Retinal pigment epithelial cell (primary cell): Measurements from ENCODE around the gene ITGA6.
A peak's percentile ranks its signal among the peaks of the same experiment; 100 is the strongest.

Experiments used
- DNase-seq: peaks from one replicate; pipeline ENCODE4 v3.0.0-alpha.2; 2010; ENCODE audit warnings: low read depth
- H3K4me3 ChIP-seq: 2 replicates; pipeline ENCODE4 v1.5.1; 2011; ENCODE audit warnings: mild to moderate bottlenecking, low read length, control low read depth, moderate library complexity
- TF ChIP-seq, protein P1 (sequence below): conservative IDR thresholded peaks from 2 replicates; pipeline ENCODE4 v1.5.1; 2011; ENCODE audit warnings: low read depth, low read length, control low read depth, inconsistent platforms

The ITGA6 gene

DNA sequence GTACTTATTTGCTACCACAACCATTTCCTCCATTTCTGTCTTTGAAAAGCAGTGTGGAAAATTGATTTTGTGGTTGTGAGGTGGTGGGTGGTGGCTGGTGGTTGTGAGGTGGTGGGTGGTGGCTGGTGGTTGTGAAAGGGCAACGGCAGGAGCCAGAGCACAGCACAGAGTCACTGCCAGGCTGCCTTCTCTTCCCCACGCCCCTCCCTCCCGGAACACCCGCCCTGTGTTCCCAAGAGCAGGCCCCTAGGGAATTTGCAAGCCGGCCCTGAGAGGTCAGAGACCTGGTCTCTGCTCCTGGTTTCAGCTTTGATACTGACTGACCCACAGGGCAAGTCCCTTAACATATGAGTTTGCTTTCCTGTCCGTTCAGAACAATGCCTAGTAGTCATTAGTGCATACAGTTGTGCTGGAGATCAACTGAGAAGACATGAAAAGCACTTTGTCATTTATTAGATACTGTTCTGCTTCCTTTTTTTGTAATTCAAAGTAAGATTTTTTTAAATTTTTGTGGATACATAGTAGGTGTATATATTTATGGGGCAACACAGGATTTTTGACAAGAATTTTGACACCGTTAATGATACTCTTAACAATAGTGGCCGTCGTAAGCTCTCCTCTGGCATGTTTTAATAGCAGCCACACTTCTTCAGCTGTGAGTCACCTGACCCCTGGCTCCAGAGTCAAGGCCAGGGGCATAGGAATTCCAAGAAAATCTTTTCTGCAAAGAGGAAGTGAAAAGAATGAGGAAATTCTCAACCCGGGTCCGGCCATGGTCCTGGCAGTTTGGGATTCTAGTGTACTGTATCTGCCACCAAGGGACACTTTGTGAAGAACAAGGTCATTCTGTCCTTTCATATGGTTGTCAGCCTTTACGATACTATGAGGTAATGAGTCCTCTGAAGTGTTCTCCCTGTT, 53.2 kb downstream of the ITGA6 start:
- TF ChIP-seq, protein P1, sequence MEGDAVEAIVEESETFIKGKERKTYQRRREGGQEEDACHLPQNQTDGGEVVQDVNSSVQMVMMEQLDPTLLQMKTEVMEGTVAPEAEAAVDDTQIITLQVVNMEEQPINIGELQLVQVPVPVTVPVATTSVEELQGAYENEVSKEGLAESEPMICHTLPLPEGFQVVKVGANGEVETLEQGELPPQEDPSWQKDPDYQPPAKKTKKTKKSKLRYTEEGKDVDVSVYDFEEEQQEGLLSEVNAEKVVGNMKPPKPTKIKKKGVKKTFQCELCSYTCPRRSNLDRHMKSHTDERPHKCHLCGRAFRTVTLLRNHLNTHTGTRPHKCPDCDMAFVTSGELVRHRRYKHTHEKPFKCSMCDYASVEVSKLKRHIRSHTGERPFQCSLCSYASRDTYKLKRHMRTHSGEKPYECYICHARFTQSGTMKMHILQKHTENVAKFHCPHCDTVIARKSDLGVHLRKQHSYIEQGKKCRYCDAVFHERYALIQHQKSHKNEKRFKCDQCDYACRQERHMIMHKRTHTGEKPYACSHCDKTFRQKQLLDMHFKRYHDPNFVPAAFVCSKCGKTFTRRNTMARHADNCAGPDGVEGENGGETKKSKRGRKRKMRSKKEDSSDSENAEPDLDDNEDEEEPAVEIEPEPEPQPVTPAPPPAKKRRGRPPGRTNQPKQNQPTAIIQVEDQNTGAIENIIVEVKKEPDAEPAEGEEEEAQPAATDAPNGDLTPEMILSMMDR = no peak
- no peak for DNase-seq
- H3K4me3 ChIP-seq = no peak overlapping the region

GRCh38 chr2:172481507-172482262, 54.3 kb downstream of the ITGA6 start:
- TF ChIP-seq, protein P1 = no peak
- no peak for DNase-seq
- no peak overlapping the region for H3K4me3 ChIP-seq

DNA sequence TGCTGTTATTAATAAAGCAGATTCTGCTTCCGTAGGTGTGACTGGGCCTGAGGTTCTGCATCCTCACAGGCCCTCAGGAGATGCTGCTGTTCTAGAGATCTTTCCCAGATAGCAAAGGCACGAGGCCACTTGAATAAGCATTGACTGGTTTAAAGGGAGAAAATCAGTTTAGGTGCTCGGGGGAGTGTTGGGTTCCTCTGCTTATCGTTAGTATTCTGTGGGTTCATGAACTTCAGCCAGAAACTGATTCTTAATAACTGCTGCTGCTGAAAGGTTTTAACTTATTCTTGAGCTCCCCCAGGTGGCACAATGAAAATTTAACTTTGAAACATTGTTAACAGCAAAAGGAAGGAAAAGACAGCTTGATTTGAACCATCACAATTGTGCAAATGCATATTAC, 56.9 kb downstream of the ITGA6 start:
- TF ChIP-seq, protein P1 = peak; percentile 42
- H3K4me3 ChIP-seq = no peak overlapping the region
- DNase-seq = no peak

- no peak overlapping the region for H3K4me3 ChIP-seq
- TF ChIP-seq, protein P1 = no peak
- no peak for DNase-seq
These were observed 57.3 kb downstream of the ITGA6 start for GRCh38 chr2:172484706-172485105.

- DNase-seq = no peak
- TF ChIP-seq, protein P1 = no peak
These were observed 61.2 kb downstream of the ITGA6 start for GRCh38 chr2:172488556-172488955.

DNA sequence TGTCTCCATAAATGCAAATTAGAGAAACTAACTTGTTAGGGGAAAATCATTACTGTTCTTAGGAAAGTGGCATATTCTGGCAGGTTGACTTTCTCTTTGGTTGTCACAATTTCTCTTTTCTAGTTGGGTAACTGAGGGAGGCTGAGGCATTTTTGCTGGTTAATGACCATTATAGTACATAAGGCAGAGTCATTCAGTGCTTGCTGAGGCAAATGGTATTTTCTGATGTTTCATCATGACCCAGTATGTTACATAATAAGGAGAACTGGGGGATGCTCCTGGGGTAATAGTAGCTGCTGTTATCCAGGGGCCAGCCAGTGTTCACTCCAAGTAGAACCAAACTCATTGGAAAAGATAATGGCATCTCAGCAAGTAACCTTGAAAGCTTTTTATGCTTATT, 62.3 kb downstream of the ITGA6 start:
- TF ChIP-seq, protein P1 = no peak

More at GRCh38 chr2:172488556-172488955, 61.2 kb downstream of the ITGA6 start:
- no peak overlapping the region for H3K4me3 ChIP-seq

More for the DNA sequence above, 62.3 kb downstream of the ITGA6 start:
- no peak overlapping the region for H3K4me3 ChIP-seq
- DNase-seq = no peak
